Testis (tissue), 3 donors: ENCODE results near the gene RNF175. TPM values are rescaled to one million over a fixed set of nuclear protein-coding genes. Genes with fewer than 3 reads are reported as not detected.

Experiments used
- DNase-seq: peaks from one replicate; pipeline ENCODE4 v3.0.0-alpha.2; 2019
- H3K27ac ChIP-seq, 2 donors: fragments of 200-600 bp; sonication (generic); one replicate each; pipeline ENCODE4 v1.5.1; 2019
- H3K27me3 ChIP-seq: fragments of 200-600 bp; sonication (generic); one replicate; pipeline ENCODE4 v1.5.1; 2019
- H3K36me3 ChIP-seq: fragments of 200-600 bp; sonication (generic); one replicate; pipeline ENCODE4 v1.5.1; 2017; ENCODE audit warnings: low read depth; ENCODE audit errors: missing control alignments
- H3K4me1 ChIP-seq: fragments of 200-600 bp; sonication (generic); one replicate; pipeline ENCODE4 v1.5.1; 2019
- H3K4me3 ChIP-seq, 2 donors: fragments of 200-600 bp; sonication (generic); one replicate each; pipeline ENCODE4 v1.5.1; 2017 to 2019
- H3K9me3 ChIP-seq: fragments of 200-600 bp; sonication (generic); one replicate; pipeline ENCODE4 v1.5.1; 2017
- POLR2A ChIP-seq: fragments of 450-650 bp; IDR thresholded peaks from one replicate; pipeline ENCODE4 v1.6.1; 2017; ENCODE audit warnings: antibody characterized with exemption, mild to moderate bottlenecking, moderate library complexity
- WGBS, 2 donors: methylation state at CpG; one replicate each; pipeline ENCODE4 v1.1.5; 2018; 5-methylcytosine and 5-hydroxymethylcytosine counted together
- intact Hi-C: fragments of 100-400 bp; cut with DNase I; formaldehyde crosslinking; loops from one replicate; pipeline ENCODE4 v1.15.1; 2023; ENCODE audit warnings: low total_unique reads
- polyA plus RNA-seq: library from polyadenylated mRNA; stranded (reverse); fragments of 350-450 nt; fragmentation: Illumina TruSeq; extraction: RNeasy Lipid Tissue Mini Kit (QIAGEN cat#74804); gene quantifications from one replicate; pipeline ENCODE4 v1.2.3, GENCODE V29; 2014; ENCODE audit warnings: low read depth, low replicate concordance; ENCODE audit not compliant: insufficient read depth
- total RNA-seq, 2 donors: library from RNA; depleted of rRNA; stranded (reverse); fragments of >200 nt; gene quantifications; one replicate each; pipeline ENCODE4 v1.2.3, GENCODE V29; 2016
- TF ChIP-seq, protein P1 (sequence below), 3 experiments: fragments of 450-650 bp in 2 of 3; fragments of 200-600 bp in 1 of 3; sonication (generic) in 1 of 3; IDR thresholded peaks; one replicate each; pipeline ENCODE4 v1.5.1; 2016 to 2019; ENCODE audit warnings: antibody characterized with exemption in 3 of 3, mild to moderate bottlenecking in 2 of 3, moderate library complexity in 1 of 3

Gene RNF175
- total and polyA plus RNA-seq, 3 donors from 2014 or later, result 0.63 to 3.0 (median 0.99) TPM

GRCh38 chr4:153757407-153757806 lies 2.4 kb downstream of the RNF175 start:
- Histone ChIP-seq H3K36me3 (no peaks in the 10 kb centered on the region), H3K9me3 (no peaks in the 10 kb centered on the region), H3K27ac (no peak overlapping the region), H3K4me3 (no peak overlapping the region), H3K27me3 (no peaks in the 10 kb centered on the region), H3K4me1 (no peaks in the 10 kb centered on the region)
- DNase-seq, result no peak
- no peak for TF ChIP-seq POLR2A
- TF ChIP-seq, protein P1, sequence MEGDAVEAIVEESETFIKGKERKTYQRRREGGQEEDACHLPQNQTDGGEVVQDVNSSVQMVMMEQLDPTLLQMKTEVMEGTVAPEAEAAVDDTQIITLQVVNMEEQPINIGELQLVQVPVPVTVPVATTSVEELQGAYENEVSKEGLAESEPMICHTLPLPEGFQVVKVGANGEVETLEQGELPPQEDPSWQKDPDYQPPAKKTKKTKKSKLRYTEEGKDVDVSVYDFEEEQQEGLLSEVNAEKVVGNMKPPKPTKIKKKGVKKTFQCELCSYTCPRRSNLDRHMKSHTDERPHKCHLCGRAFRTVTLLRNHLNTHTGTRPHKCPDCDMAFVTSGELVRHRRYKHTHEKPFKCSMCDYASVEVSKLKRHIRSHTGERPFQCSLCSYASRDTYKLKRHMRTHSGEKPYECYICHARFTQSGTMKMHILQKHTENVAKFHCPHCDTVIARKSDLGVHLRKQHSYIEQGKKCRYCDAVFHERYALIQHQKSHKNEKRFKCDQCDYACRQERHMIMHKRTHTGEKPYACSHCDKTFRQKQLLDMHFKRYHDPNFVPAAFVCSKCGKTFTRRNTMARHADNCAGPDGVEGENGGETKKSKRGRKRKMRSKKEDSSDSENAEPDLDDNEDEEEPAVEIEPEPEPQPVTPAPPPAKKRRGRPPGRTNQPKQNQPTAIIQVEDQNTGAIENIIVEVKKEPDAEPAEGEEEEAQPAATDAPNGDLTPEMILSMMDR (IDR thresholded peaks at IDR 0.05), result no peak
- 68 to 100% methylated on average over 1 of the region's 1 CpG for WGBS, 2 donors
- intact Hi-C loops, result no loop called here

DNA sequence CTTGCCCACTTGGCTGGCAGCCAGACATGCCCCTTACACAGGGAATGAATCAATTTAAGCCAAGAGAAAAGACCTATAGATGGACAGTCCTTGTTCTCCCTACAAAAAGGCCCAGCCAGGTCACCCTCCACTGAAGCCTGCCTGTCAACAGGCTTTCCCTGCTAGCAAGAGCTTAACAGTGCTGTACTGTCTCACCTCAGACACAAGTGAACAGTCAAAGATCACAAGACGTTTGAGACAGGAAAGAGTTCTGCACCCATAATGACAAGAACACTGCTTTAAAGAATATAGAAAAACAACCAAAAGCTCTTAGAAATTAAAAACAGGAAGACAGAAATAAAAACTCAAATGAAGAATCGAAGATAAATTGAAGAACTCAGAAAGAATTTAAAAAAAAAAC lies 4.6 kb downstream of the RNF175 start:
- no peaks in the 10 kb centered on the region for H3K36me3 ChIP-seq
- no peak overlapping the region for H3K27ac ChIP-seq
- no peak overlapping the region for H3K4me3 ChIP-seq
- no peaks in the 10 kb centered on the region for H3K9me3 ChIP-seq
- H3K27me3 ChIP-seq, result no peaks in the 10 kb centered on the region
- intact Hi-C loops, result no loop called here
- 75 to 79% methylated on average over 2 of the region's 2 CpGs for WGBS, 2 donors
- DNase-seq, result no peak
- H3K4me1 ChIP-seq, result no peaks in the 10 kb centered on the region
- TF ChIP-seq, protein P1 (IDR thresholded peaks at IDR 0.05), result no peak
- TF ChIP-seq POLR2A, result no peak

GRCh38 chr4:153750197-153750817 lies 9.5 kb downstream of the RNF175 start:
- Histone ChIP-seq H3K4me1 (no peaks in the 10 kb centered on the region), H3K4me3 (no peak overlapping the region), H3K27me3 (no peaks in the 10 kb centered on the region), H3K9me3 (no peaks in the 10 kb centered on the region), H3K27ac (no peak overlapping the region), H3K36me3 (no peaks in the 10 kb centered on the region)
- intact Hi-C loops, result no loop called here
- TF ChIP-seq, protein P1 (IDR thresholded peaks at IDR 0.05), result peak; percentile 45 to 52 (median 47)
- TF ChIP-seq POLR2A, result no peak
- WGBS, 2 donors, result 44 to 53% methylated on average over 5 of the region's 5 CpGs
- peak; percentile 57 for DNase-seq

GRCh38 chr4:153748378-153748777 lies 11.4 kb downstream of the RNF175 start:
- WGBS, 2 donors, result 70 to 85% methylated on average over 6 of the region's 6 CpGs
- no peaks in the 10 kb centered on the region for H3K27me3 ChIP-seq
- no peaks in the 10 kb centered on the region for H3K9me3 ChIP-seq
- H3K27ac ChIP-seq, result no peak overlapping the region
- intact Hi-C loops, result no loop called here
- H3K4me3 ChIP-seq, result no peak overlapping the region
- no peak for DNase-seq
- no peaks in the 10 kb centered on the region for H3K36me3 ChIP-seq
- no peak for TF ChIP-seq POLR2A
- TF ChIP-seq, protein P1 (IDR thresholded peaks at IDR 0.05), result no peak
- H3K4me1 ChIP-seq, result no peaks in the 10 kb centered on the region

DNA sequence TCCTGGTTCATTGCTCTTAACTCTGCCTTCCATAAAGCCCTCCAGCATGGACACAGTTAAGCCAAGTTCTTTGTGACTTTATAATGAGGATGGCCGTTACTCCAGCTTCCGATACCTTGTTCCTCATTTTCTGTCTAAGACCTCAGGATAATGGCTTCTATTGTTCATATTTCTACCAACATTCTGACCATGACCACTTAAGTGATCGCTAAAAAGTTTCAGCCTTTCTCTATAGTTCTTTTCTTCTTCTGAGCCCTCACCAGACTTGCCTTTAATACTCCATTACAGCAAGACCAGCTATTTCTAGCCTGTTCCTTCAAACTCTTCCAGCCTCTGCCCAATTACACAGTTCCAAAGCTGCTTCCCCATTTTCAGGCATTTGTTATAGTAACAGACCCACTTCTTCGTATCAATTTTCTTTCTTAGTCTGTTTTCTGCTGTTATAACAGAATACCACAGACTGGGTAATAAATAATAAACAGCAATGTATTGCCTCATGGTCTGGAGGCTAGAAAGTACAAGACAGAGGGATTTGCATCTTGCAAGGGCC lies 12.3 kb downstream of the RNF175 start:
- 62 to 70% methylated on average over 4 of the region's 4 CpGs for WGBS, 2 donors
- intact Hi-C loops, result no loop called here
- Histone ChIP-seq H3K4me3 (no peak overlapping the region), H3K36me3 (no peaks in the 10 kb centered on the region), H3K27ac (no peak overlapping the region), H3K9me3 (no peaks in the 10 kb centered on the region), H3K27me3 (no peaks in the 10 kb centered on the region), H3K4me1 (no peaks in the 10 kb centered on the region)
- TF ChIP-seq, protein P1 (IDR thresholded peaks at IDR 0.05), result no peak
- TF ChIP-seq POLR2A, result no peak
- no peak for DNase-seq
